Endothelial cell of umbilical vein (primary cell): ENCODE results near the gene SLC15A3. TPM values are rescaled to one million over a fixed set of nuclear protein-coding genes. Genes with fewer than 3 reads are reported as not detected.

Source experiments
- BruUV-seq: library from RNA; stranded (reverse); fragments of 400-500 nt; replicated peaks from 2 replicates; lab custom pipeline; 2021; lab: Mats Ljungman, UMichigan
- CTCF ChIA-PET: fragments of 300-600, 350-600 bp; sonication (Branson Sonifier 250); formaldehyde crosslinking; loops from one replicate; lab custom pipeline; 2021; ENCODE audit warnings: antibody characterized with exemption, inconsistent platforms; lab: Charles Lee
- POLR2A ChIA-PET: fragments of 300-600, 350-600 bp; sonication (Branson Sonifier 250); formaldehyde crosslinking; loops from one replicate; lab custom pipeline; 2021; ENCODE audit warnings: antibody characterized with exemption, inconsistent platforms; lab: Charles Lee
- DNase-seq: peaks from one replicate; pipeline ENCODE4 v3.0.0-alpha.2; 2011; ENCODE audit warnings: low read depth, low spot score
- FAIRE-seq: peaks from 2 replicates; lab custom pipeline; 2011; peaks lifted over from hg19 to GRCh38; lab: Jason Lieb, UNC
- H2AFZ ChIP-seq: 2 replicates; pipeline ENCODE4 v1.6.0; 2012; ENCODE audit warnings: low read depth, low read length, control low read depth, inconsistent platforms
- H3K27ac ChIP-seq: 2 replicates; pipeline ENCODE4 v1.5.1; 2011; ENCODE audit warnings: low read depth, mild to moderate bottlenecking, control low read depth, low read length, moderate library complexity; ENCODE audit not compliant: insufficient read depth
- H3K27me3 ChIP-seq, 2 experiments: 2 replicates each; pipeline versions ENCODE4 v1.6.0 to v1.6.1; 2011; ENCODE audit warnings: low read length in 2 of 2, mixed read lengths in 1 of 2; ENCODE audit not compliant: control insufficient read depth in 2 of 2, insufficient read depth in 2 of 2
- H3K36me3 ChIP-seq, 2 experiments: 2 replicates in 1 of 2; 3 replicates in 1 of 2; pipeline ENCODE4 v1.5.1; 2011; ENCODE audit warnings: low read length in 2 of 2, mild to moderate bottlenecking in 1 of 2, moderate library complexity in 1 of 2; ENCODE audit not compliant: control insufficient read depth in 2 of 2, insufficient read depth in 2 of 2; ENCODE audit errors: extremely low read depth in 1 of 2
- H3K4me1 ChIP-seq: 3 replicates; pipeline ENCODE4 v1.5.1; 2011; ENCODE audit warnings: mild to moderate bottlenecking, low read length; ENCODE audit not compliant: control insufficient read depth, insufficient read depth; ENCODE audit errors: extremely low read depth
- H3K4me2 ChIP-seq: 2 replicates; pipeline ENCODE4 v1.6.1; 2011; ENCODE audit warnings: low read length, control low read depth, mixed read lengths; ENCODE audit not compliant: insufficient read depth
- H3K4me3 ChIP-seq, 3 experiments: fragments of 200-600 bp in 1 of 3; sonication (generic), shearing (Covaris generic) in 1 of 3; replicated peaks in 1 of 3; 2 replicates each; pipeline ENCODE4 v1.5.1; 2011 to 2016; ENCODE audit warnings: control low read depth in 3 of 3, low read length in 3 of 3, mild to moderate bottlenecking in 2 of 3, inconsistent platforms in 1 of 3, low read depth in 1 of 3, moderate library complexity in 1 of 3; ENCODE audit not compliant: insufficient read depth in 1 of 3
- H3K79me2 ChIP-seq: 2 replicates; pipeline ENCODE4 v1.6.0; 2012; ENCODE audit warnings: low read length, inconsistent platforms; ENCODE audit not compliant: control insufficient read depth, insufficient read depth
- H3K9ac ChIP-seq: replicated peaks from 2 replicates; pipeline ENCODE3; 2011; ENCODE audit warnings: low read length, control low read depth; ENCODE audit not compliant: insufficient read depth; ENCODE audit errors: extremely low read depth
- H3K9me1 ChIP-seq: replicated peaks from 3 replicates; pipeline ENCODE4 v1.6.0; 2011; ENCODE audit warnings: mild to moderate bottlenecking, low read length; ENCODE audit not compliant: control insufficient read depth, insufficient read depth; ENCODE audit errors: extremely low read depth
- H3K9me3 ChIP-seq: replicated peaks from 2 replicates; pipeline ENCODE4 v1.5.1; 2012; ENCODE audit warnings: low read length, inconsistent platforms; ENCODE audit not compliant: control insufficient read depth, insufficient read depth
- H4K20me1 ChIP-seq: replicated peaks from 2 replicates; pipeline ENCODE3; 2011; ENCODE audit warnings: mild to moderate bottlenecking, low read length; ENCODE audit not compliant: control insufficient read depth, insufficient read depth; ENCODE audit errors: extremely low read depth
- CTCF ChIP-seq, 2 donors: IDR thresholded peaks; 1 replicate in 1 of 2; 2 replicates in 1 of 2; pipeline ENCODE4 v1.5.1; 2011; ENCODE audit warnings: low read length in 2 of 2, mild to moderate bottlenecking in 2 of 2, moderate library complexity in 2 of 2, control low read depth in 1 of 2, inconsistent platforms in 1 of 2, low read depth in 1 of 2; ENCODE audit not compliant: insufficient read depth in 1 of 2; ENCODE audit errors: extremely low read depth in 1 of 2
- EZH2 ChIP-seq: IDR thresholded peaks from 2 replicates; pipeline ENCODE4 v1.6.1; 2012; ENCODE audit warnings: borderline replicate concordance, low read depth, mild to moderate bottlenecking, moderate library complexity, low read length, inconsistent platforms; ENCODE audit not compliant: severe bottlenecking
- FOS ChIP-seq: IDR thresholded peaks from 2 replicates; pipeline ENCODE4 v1.6.1; 2011; ENCODE audit warnings: mild to moderate bottlenecking, low read length, moderate library complexity, borderline replicate concordance; ENCODE audit not compliant: insufficient read depth
- GATA2 ChIP-seq: IDR thresholded peaks from 2 replicates; pipeline ENCODE4 v1.7.0; 2011; ENCODE audit warnings: low read depth, mild to moderate bottlenecking, moderate library complexity, mixed read lengths, low read length; ENCODE audit not compliant: insufficient read length, insufficient read depth
- JUN ChIP-seq: IDR thresholded peaks from 2 replicates; pipeline ENCODE4 v1.6.1; 2011; ENCODE audit warnings: borderline replicate concordance, low read depth; ENCODE audit not compliant: insufficient read length, insufficient read depth
- MYC ChIP-seq: IDR thresholded peaks from one replicate; pipeline ENCODE4 v1.6.1; 2011; ENCODE audit warnings: mild to moderate bottlenecking, low read depth, low read length
- POLR2A ChIP-seq: IDR thresholded peaks from 2 replicates; pipeline ENCODE4 v1.6.1; 2012; ENCODE audit warnings: low read depth, mild to moderate bottlenecking, control low read depth, low read length
- POLR2AphosphoS5 ChIP-seq: IDR thresholded peaks from 2 replicates; pipeline ENCODE4 v1.6.1; 2012; ENCODE audit warnings: low read depth, mild to moderate bottlenecking, control low read depth, low read length, moderate library complexity; ENCODE audit not compliant: insufficient read depth
- dilution Hi-C: fragments of 300-500 bp; cut with MboI; formaldehyde crosslinking; loops from one replicate; pipeline ENCODE4 v1.15.0; 2019; ENCODE audit warnings: low sequenced_read_pairs; ENCODE audit not compliant: extremely low pct_ligation_motif_present
- intact Hi-C: fragments of 100-400 bp; cut with micrococcal nuclease; formaldehyde crosslinking; loops from one replicate; pipeline ENCODE4 v1.10.0; 2022
- polyA plus RNA-seq, 4 experiments: library from polyadenylated mRNA; depleted of rRNA in 3 of 4; stranded (reverse) in 3 of 4; unstranded in 1 of 4; fragments of >200 nt; gene quantifications; 2 replicates each; pipeline versions ENCODE4 v1.2.1 to v1.2.3, GENCODE V29; 2011 to 2012; ENCODE audit warnings: missing spikeins in 1 of 4
- total RNA-seq: library from RNA; stranded (reverse); gene quantifications from 2 replicates; pipeline ENCODE4 v1.2.3, GENCODE V29; 2021
- TF ChIP-seq, protein P1 (sequence below): IDR thresholded peaks from 2 replicates; pipeline ENCODE4 v1.6.1; 2011; ENCODE audit not compliant: insufficient read depth, insufficient read length

The SLC15A3 gene
- total and polyA plus RNA-seq, 2 donors (not counting 3 experiments of a cell fraction or from before 2014, with no cell fraction given), result 3.3 to 4.4 TPM

DNA sequence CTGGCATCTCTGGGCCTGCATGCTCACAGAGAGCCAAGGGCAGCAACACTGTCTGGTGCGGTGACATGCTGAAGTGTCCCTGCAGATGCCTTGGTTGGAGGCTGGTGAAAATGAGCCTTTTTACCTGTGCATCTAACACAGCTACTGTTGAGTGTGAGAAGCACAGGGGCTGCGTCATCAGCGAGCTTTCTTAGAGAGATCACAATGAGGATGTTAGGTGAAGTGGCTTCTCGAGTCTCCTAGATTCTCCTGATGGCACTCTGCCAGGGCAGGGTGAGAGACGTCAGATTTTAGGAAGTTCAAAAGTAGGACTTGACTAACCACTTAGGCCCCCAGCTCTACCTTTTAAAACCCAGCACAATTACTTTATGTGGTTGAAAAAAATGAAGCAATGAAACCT lies 3.6 kb upstream of the SLC15A3 start:
- CTCF ChIA-PET, result no interaction called here
- Histone ChIP-seq H4K20me1 (no peaks in the 10 kb centered on the region), H3K27ac (no peak overlapping the region), H3K27me3 (peaks cover 0 to 10% of the 10 kb centered on the region in 2 experiments), H3K4me3 (no peak overlapping the region), H3K4me2 (no peak overlapping the region), H3K79me2 (no peaks in the 10 kb centered on the region), H3K9ac (no peak overlapping the region), H2AFZ (no peak overlapping the region), H3K9me3 (no peaks in the 10 kb centered on the region), H3K4me1 (peaks cover 10% of the 10 kb centered on the region), H3K36me3 (no peaks in the 10 kb centered on the region), H3K9me1 (no peaks in the 10 kb centered on the region)
- BruUV-seq, result no TSS peak
- TF ChIP-seq POLR2A (no peak), FOS (no peak), POLR2AphosphoS5 (no peak), MYC (no peak), EZH2 (no peak), GATA2 (no peak), JUN (no peak), CTCF (IDR thresholded peaks at IDR 0.05; ENCODE audit: extremely low read depth in 1 of 2, insufficient read depth in 1 of 2, low read depth in 1 of 2, low read length in 2 of 2) (no peak)
- TF ChIP-seq, protein P1, sequence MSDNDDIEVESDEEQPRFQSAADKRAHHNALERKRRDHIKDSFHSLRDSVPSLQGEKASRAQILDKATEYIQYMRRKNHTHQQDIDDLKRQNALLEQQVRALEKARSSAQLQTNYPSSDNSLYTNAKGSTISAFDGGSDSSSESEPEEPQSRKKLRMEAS, result no peak
- intact Hi-C loops, result no loop called here
- dilution Hi-C loops, result no loop called here
- POLR2A ChIA-PET, result no interaction called here
- FAIRE-seq (no peak), DNase-seq (no peak)
